Stimulated activated CD4-positive, alpha-beta T cell treated with anti-CD3 and anti-CD28 coated beads, Interleukin-2, amount 100 ng/mL, for 24 hours (primary cell): ENCODE data around the gene AADACL2.
"Not testable (repeated sequence)": the region's sequence is repeated elsewhere in the genome, so short reads cannot be mapped to it uniquely, and the experiment has no call there.

Source experiments
- DNase-seq, 2 donors: peaks; one replicate each; pipeline ENCODE4 v3.0.0-alpha.2; 2020

The AADACL2 gene, protein sequence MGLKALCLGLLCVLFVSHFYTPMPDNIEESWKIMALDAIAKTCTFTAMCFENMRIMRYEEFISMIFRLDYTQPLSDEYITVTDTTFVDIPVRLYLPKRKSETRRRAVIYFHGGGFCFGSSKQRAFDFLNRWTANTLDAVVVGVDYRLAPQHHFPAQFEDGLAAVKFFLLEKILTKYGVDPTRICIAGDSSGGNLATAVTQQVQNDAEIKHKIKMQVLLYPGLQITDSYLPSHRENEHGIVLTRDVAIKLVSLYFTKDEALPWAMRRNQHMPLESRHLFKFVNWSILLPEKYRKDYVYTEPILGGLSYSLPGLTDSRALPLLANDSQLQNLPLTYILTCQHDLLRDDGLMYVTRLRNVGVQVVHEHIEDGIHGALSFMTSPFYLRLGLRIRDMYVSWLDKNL

DNA sequence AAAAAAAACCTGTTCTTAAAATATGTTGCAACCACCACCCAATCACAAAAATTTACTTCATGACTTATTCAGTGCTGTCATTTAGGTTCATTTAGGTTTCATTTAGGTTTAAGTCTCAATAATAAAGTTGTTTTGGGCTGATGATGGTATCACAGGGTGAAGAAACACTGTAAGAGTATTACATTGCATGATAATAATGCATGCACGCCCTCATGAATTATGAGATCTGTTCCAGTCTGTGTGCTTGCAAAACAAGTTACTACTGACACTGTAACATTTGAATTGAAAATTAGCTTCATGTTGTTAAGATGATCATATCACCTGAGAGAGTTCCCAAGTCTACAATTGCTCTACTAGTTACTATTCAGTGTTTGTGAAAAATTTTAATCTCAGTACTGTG is at the start of gene AADACL2:
Gene AADACL2 (plus strand): TSS at position 315 of the 400 bp plus-strand sequence. CDS start 109 bp downstream, outside the sequence.
- no peak for DNase-seq

DNA sequence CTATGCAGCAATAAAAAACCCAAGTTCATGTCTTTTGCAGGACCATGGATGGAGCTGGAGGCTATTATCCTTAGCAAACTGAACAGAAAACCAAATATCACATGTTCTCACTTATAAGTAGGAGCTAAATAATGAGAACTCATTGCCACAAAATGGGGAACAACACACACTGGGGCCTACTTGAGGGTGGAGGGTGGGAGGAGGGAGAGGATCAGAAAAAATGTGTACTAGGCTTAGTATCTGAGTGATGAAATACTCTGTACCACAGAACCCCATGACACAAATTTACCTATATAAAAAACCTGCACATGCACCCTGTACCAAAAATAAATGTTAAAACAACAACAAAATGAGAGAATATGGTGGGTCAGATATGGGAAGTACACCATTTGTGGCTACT is 49.6 kb upstream of the AADACL2 start:
- DNase-seq = no peak

DNA sequence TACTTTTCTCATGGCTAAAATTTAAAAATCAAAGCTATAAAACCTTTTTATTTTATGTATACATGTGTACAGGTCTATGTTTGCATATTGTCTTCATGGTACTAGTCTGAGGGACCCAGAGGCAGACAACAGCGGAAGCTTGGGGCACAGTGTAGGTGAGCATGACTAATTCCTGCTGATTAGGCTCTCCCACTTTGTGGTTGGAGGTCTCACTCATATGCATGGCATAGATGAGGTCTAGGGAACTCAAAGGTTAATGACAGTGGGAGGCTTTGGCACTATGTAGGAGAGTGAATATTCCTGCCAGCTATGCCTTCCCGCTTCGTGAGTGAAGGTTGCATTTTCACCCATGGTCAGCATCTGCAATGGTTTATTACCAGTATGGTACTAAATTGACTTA is 47.5 kb upstream of the AADACL2 start:
- DNase-seq = no peak

DNA sequence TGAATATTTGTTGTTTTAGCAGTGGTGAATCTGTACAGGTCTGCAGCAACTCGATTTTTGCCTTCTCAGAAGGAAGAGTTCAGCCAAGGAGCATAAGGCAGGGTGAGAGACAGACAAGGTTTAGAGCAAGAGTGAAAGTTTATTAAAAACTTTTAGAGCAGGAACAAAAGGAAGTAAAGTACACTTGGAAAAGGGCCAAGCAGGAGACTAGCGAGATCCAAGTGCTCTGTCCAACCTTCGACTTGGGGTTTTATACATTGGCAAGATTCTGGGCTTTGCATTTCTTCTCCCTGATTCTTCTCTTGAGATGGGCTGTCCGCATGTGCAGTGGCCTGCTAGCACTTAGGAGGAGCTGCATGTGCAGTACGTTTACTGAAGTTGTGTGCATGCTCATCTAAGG is 46.7 kb upstream of the AADACL2 start:
- no peak for DNase-seq

DNA sequence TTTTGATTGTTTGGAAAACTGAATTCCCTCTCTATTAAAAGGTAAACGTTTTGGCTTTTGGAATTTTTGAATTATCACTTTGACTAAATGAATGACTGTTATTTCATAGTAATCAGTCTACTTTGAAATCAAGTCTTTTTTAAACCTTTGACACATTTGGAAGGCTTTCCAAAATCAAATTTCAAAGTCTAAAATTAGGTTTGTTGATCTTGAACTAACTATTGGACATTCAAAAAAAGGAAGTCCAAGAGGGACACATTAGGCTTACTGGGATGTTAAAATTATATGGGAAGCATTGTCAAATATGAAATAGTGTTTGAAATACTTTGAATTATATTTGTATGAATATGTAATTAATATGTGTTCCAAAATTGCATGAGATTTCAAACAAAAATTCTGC is 45.2 kb upstream of the AADACL2 start:
- no peak for DNase-seq

DNA sequence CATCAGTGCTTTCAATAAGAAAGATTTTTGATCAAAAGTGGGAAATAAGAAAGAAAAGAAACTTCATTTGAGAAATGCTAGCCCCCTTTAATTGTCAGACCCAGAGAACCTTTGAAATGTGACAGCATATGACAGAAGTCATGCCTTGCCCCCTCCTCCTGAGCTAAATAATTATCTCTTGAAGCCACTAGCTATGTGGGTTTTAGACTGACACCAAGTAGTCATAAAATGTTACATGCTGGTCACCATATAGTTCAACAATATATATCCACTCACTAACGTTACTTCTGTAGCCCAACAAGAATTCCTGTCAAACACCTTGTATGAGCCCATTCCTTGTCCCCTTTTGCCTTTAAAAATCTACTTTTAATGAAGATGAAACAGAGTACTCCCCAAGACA is 43.1 kb upstream of the AADACL2 start:
- DNase-seq = no peak

DNA sequence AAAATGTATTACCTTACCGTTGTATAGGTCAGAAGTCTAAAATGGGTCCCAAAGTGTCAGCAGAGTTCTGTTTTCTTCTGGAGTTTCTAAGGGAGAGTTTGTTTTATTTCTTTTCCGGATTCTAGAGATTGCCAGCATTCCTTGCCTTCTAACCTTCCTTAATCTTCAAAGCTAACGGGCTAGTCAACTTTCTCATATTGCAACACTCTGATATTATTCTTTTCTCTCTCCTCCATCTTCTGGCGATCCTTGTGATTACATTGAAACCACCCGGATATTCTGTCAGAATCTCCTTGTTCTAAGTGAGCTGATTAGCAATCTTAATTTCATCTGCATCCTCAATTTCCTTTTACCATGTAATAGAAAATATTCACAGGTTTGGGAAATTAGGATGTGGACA is 36.2 kb upstream of the AADACL2 start:
- DNase-seq = no peak

DNA sequence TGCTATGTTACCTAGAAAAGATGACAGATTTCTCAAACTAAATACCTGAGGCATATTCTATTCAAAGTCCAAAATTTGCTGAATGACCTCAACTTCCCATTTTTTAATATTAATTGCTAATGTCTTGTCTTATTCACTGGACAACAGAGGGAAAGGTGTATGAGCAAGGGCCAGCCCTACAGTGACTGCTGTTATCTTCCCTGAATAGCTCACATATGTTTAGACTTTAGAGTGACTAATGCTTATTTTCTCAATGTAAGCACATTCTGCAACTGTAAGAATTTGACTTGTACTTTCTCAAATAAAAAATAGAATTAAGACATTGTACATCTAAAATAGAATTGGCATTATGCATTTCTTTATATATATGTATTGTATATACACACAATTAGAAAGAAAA is 26.5 kb upstream of the AADACL2 start:
- no peak for DNase-seq

DNA sequence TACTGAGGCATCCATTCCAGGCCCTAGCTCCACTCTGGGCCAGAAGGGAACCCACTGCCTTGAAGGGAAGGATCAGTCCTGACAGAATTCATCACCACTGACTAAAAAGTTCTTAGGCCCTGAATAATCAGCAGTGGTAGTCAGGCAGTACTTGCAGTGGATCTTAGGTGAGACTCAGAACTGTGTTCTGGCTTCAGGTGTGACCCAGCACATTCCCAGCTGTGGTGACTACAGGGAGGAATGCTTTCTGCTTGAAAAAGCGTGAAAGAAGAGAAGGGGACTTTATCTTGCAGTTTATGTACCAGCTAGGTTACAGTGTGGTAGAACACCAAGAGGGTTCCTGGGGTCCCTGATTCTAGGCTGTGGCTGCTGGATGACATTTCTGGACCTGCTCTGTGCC is 24.9 kb upstream of the AADACL2 start:
- no peak for DNase-seq

DNA sequence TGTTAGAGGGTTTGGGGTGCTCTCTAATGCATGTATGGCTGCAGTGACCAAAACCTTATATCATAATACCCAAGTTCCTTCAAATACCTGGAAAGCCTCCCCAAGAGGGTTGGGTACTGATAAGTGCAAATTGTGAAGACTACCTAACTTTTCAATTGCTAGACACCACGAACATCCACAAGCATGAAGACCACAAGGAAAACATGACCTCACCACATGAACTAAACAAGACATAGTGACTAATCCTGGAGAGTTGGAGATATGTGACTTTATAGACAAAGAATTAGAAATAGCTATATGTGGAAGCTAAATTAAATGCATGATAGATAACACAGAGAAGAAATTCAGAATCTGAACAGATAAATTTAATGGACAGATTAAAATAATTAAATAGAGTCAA is 23.9 kb upstream of the AADACL2 start:
- no peak for DNase-seq

DNA sequence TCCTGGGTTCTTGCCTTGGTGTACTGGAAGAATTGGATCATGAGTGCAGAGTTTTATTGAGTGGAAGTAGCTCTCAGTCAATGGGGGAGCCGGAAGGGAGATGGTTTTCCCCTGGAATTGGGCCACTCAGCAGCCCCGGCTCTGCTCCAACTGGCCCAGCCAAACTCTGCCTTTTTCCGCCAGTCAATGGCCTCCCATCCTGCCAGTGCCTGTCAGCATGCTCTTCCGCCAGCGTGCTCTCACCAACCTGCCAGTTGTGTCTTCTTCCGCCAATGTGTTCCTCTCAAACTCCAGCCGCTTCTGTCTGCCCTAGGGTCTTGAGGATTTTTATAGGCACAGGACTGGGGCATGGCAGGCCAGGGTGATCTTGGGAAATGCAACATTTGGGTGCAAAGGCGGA is 12.4 kb upstream of the AADACL2 start:
- DNase-seq = no peak

DNA sequence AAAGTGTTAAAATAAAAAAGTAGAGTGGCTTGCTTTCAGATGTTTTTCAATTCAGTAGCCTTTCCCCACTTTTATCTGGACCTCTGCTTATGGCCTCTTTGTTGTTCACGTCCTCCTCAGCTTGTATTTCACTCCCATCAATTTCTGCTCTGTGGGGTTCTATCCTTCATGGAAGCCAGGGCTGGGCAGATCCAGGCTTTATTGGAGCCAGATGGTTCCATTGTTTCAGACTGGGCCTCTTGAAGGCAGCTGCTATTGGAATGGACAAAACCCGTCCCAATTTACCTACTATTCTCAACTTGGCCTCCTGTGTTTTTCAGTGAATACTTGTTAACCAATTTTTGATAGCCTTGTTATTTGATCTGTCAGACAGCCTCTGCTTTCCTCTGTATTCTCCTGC is 10.9 kb upstream of the AADACL2 start:
- no peak for DNase-seq

DNA sequence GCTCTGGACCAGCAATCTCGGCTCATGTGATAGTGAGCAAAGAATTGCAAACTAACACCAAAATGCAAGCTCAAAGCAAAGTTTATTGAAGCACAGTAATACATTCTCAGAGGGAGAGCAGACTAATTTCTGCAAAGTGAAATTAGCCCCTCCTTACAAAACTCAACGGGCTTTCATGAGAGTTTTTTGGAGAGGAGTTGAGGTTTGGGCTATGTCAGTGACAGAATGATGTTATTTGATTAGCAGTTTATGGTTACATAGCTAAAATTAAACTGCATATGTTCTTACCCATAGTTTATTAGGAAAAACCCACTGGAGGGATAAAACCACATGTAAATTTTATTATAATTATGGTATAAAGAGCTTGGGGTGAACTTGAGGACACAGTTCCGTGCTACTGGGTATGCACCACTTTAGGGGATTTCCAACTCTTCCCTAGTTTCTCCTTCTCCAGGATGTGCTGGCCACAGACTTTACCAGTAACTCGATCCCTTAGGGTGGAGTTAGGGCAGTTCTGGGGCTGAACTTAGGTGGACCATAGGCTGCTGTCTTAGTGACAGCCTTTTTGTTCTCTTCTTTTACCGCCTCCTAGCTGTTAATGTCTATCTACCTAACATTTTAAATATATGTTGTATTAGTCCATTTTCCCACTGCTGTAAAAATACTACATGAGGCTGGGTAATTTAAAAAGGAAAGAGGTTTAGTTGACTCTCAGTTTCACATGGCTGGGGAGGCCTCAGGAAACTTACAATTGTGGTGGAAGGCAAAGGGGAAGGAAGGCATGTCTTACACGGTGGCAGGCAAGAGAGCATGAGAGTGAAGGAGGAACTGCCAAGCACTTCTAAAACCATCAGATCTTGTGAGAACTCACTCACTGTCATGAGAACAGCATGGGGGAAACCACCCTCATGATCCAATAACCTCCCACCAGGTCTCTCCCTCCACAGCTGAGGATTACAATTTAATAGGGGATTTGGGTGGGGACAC is 8.9 kb upstream of the AADACL2 start:
- DNase-seq = no peak

DNA sequence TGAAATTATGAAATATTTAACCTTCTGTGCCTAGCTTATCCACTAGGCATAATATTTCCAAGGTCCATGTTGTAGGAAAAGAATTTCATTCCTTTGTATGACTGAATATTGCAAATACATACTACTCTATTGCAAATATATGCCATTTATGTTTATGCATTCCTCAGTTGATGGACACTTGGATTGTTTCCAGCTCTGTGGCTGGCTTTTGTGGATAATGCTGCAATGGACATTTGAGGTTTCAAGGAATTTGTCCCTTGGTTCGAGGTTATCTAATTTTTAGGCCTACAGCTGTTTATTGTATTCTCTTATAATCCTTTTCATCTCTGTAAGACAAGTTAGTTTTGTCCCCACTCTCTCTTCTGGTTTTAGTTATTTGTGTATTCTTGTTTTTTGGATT is 7.7 kb upstream of the AADACL2 start:
- no peak for DNase-seq

DNA sequence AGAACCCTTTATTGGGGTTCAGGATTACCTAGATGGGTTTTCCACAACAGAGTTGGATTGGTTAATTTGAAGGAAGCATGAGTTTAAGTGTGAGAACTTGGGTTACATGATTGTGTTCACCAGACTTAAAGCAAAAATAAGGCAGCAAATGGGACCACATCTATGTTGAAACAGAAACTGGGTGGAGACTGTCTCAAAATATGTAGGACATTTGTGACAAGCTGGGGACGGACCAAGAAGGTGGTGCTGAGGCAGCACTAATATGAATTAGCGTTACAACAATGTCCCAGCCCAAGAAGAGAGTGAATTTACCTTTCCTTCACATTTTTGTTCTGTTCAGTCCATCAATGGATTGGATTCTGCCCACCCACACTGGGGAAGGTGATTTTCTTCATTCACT is 866 bp upstream of the AADACL2 start:
- DNase-seq = no peak

DNA sequence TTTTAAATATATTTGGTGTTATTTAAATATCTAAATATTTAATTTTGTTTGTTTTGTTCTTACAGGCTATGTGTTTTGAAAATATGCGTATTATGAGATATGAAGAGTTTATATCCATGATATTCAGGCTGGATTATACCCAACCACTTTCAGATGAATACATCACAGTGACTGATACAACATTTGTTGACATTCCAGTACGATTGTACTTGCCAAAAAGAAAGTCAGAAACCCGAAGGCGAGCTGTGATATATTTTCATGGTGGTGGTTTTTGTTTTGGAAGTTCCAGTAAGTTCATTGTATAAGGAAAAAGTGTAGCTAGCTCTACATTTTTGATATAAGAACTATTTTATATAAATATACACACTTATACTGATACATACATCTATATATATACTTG is 6.9 kb downstream of the AADACL2 start:
- DNase-seq = no peak

DNA sequence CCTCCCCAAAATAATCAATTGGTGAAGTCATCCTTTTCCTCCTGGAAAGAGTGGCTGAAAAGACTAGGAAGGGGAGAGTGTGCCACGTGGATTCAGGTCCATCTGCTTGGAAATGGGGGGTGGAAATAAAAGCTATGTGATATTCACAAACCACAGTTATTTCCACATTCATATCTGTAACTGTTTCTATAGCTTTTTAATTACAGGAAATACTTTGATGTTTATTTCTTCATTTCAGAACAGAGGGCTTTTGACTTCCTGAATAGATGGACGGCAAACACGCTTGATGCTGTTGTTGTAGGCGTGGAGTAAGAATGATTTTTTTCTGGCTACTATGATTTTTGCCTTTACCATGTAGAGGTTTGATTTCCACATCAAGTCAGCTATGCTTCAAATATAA is 10.1 kb downstream of the AADACL2 start:
- DNase-seq = no peak

DNA sequence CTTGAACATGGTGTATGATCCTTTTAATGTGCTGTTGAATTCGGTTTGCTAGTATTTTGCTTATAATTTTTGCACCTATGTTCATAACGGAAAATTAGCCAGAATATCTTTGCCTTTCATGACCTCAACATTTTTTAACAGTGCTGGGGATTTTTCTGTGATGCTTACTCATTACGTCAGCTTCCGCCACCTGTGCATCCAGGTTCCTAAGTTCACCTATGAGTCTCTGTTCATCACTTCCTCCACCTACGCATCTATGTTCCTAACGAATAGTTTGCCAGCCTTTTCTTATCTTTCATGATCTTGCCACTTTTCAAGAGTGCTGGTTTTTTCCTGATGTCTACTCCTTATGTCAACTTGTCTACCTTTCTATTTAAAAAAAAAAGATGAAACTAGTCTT is 16.5 kb downstream of the AADACL2 start:
- no peak for DNase-seq

DNA sequence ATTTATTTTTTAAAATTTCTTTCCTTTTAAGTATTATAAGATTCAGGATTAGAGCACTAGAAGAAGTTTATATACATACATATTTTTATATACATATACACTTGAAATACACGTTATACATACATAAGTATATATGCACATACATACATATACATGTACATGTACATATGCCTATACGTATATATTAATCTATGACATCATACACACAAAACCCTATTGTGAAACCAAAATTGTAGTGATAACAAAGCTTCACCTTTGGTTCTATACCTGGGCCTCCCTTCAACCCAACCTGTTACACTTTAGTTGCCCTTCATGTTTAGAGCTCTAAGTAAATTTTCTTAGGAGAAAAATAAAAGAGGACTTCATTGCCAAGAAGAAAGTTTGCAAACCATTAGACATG is 17.0 kb downstream of the AADACL2 start:
- no peak for DNase-seq

DNA sequence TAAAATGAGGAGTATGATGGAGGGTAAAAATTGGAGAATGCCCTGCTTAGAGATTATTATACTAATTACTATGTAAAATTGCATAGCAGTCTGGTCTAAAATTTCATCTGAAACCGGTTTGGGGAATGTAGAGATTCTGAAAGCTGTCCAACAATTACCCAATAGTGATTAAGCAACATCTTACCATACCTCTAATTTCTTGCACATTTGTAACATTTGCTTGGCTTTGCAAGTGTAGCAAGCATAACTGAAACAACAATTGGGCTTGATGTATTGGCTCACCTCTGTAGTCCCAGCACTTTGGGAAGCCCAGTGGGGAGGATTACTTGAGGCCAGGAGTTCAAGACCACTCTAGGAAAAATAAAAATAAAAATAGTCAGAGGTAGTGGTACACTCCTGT is 17.4 kb downstream of the AADACL2 start:
- no peak for DNase-seq

DNA sequence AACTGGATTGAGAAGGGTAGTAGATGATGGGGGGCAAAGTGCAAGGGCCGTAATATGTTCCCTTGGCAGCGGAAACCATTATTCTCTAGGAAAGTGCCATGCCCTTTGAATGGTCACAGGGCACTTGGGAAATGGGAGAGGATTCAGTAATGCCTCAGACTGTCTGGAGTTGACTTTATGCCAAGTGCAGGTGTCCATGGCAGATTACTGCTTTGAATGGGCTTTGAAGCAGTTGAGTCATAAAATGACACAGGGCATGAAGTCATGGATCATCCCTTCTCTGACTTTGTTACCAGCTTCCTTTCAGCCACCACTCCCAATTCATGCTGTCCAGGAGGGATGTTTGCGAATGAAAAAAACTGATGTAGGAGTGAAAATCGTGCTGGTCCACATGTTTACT is 20.1 kb downstream of the AADACL2 start:
- DNase-seq = no peak

DNA sequence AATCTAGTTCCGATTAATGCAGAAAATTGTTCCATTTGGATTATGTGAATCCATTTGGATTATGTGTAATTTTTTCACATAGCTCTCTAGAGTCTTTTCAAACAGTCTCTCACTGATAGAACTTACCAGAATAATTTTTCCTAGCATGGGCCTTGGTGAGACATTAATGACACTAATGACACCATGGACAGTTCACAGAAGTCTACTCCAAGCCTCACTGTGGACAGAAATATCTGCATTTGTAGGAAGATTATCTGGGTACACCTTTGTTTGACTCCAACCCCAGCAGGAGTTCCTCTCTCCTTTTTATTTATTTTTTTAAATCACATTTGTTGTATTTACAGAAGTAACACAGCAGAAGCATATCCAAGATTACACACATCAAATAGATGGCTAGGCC is 27.9 kb downstream of the AADACL2 start:
- DNase-seq = no peak

DNA sequence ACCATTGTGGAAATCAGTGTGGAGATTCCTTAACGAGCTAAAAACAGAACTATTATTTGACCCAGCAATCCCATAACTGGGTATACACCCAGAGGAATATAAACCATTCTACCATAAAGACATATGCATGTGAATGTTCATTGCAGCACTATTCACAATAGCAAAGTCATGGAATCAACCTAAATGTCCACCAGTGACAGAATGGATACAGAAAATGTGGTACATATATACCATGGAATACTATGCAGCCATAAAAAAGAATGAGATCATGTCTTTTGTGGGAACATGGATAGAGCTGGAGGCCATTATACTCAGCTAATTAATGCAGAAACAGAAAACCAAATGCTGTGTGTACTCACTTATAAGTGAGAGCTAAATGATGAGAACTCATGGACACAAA is 31.0 kb downstream of the AADACL2 start:
- not testable (repeated sequence) for DNase-seq

DNA sequence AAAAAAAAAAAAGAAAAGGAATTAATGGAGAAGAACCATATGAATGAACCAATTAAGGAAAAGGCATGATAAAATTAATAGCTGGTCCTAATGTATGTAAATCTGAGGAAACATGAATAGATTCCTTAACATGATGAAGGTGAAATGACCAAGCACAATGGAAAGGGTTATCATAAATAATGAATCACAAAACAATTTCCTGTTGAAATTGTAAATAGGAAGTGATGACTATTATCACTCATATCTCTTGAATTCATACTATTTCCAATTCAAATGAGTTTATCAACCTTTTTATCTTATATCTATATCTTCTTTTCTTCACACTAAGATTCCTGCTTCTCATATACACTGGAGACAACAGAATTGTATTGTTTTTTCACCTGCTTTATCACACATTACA is 32.0 kb downstream of the AADACL2 start:
- no peak for DNase-seq
